Activated CD8-positive, alpha-beta memory T cell treated with anti-CD3 and anti-CD28 coated beads, Interleukin-2, amount 50 U/mL, for 48 hours (primary cell): ENCODE results near the gene SNRPA1.

Source experiments
- DNase-seq: peaks from one replicate; pipeline ENCODE4 v3.0.0-alpha.2; 2020

Gene SNRPA1

DNA sequence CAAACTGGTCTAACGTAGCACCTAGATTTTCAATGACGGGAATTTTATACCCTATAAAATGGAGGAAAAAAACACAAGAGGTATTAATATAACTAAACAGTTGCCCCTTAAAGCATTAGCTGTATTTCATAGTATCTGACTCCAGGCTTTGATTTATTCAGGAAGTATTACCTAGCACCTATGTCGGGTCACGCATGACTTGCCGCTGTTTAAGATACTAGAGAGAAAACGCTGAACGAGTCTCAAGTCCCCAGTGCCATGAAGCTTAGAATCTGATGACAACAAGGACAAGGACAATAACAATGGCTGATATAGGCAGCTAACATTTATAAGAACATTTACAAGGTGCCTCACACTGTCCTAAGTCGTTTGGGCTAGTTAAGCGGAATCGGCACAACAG, 1.9 kb downstream of the SNRPA1 start:
- DNase-seq: no peak

DNA sequence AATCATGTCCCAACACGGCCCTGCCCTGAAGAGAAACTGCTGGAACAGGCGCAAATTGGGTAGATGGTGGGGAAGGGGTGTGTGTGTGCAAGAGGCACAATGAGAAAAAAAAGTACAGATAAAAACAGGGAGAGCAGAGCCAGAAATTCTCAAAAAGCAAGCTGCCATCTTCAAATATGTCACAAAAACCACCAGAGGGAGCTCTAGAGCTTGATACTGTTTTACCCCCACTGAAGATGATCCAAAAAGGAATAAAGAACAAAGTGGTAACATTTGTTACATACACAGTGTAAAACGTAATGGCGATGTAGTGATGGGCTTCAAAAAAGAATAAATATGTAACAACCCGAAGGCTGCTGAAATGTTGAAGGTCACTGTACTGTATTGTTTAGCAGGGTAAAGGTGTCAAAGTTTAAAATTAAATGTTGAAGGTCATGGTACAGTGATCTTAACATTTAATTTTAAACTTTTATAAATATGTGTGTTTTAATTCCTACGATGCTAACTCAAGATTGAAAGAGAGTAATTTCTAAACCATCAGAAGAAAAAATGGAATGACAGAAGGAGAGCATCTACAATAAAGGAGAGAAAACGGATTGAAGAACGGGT, 6.0 kb downstream of the SNRPA1 start:
- peak; percentile 28 for DNase-seq

DNA sequence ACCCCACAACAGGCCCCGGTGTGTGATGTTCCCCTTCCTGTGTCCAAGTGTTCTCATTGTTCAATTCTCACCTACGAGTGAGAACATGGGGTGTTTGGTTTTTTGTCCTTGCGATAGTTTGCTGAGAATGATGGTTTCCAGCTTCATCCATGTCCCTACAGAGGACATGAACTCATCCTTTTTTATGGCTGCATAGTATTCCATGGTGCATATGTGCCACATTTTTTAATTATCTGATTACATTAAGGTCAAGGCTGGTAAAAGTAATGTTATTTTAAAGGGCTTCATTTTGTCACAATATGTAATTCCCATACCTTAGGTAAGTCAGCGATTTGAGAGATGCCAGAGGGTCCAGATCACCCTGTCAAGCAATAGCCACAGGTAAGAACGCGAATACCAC, 7.7 kb downstream of the SNRPA1 start:
- peak; percentile 8 for DNase-seq

DNA sequence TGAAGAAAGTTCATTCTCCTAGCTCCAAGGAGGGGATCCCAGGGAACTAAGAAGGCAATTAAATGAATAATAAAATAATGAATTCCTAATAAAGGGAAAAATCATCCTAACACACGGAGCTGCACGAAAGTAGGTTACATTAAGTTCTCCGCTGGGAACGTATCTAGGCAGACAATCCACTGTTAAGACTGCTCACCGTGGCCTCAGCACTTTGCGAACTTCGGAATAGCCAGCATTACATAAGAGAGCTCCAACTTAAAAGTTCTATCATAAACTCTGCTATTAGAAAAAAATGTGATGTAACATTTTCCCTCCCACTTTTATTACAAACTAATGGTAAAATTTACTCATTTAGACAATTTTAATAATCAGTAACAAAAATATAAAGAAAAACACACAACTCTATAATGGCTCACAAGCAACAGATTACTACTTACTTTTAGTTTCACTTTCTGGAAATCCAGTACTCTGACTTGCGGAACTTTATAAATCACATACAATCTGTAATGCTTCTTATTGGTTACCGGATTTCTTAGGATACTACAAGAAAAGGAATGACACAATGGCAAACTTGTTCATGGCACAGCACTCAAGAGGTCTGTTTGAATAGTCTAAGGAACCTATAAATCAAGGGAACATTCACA, 8.5 kb downstream of the SNRPA1 start:
- DNase-seq: no peak

DNA sequence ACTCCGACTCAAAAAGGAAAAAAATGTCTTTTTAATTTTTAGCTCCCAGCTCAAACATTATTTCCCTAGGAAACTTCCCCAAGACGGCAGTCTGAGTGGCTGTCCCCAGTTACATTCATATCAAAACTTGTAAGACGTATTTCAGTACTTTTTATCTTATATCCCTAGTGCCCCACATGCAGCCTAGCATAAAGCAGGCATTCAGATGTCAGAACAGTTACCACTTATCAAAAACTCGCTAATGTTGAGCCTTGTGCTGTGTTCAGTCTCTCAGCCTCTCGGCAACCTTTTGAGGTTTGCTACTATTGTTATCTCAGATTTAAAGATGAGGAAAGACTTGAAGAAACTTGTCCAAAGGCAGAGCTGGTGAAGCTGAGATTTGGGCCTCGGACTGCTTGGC, 11.1 kb downstream of the SNRPA1 start:
- no peak for DNase-seq

DNA sequence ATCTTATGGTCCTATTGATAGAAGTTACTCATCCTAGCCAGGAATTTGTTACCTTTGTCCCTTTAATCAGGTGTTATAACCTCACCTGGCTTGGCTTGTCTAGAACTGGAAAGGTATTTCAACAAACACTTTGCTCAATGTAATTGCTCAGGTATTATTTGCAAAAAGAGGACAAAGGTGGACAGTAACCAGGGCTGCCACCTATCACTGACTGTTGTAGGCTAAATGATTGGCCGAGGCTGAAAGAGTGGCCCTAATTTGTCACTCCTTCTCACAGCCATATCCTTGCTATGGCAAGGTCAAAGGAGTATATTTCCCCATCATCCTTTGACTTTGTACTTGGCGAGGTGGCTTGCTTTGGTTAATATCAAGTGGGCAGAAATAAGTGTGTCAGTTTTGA, 15.0 kb downstream of the SNRPA1 start:
- DNase-seq: peak; percentile 32

DNA sequence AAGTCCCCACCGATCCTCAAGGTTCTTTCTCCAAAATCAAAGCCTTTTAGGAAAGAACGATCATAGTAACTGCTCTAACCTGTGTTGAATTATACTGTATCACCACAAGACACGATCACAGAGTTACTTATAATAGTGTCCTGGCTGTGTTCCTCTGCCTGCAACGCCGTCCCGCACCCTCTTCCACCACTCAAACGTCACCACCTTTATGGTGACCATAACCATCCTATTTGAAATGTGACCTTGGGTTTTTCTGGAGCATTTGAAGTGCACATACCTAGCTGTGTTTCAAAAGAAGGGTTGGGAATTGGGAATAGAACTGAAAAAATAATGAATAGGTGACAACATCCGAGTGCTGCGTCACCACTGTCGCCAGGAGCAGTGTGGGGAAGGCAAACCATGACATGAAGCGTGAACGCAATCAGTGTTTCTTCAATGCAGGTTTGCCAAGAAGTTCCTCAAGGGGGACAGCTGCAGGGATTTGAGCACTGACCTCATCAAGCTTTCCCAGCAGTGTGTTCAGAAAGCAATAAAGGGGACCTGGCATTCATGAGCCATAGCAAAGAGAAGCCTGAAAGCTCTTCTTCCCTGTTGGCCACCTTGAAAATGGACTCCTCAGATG, 17.0 kb downstream of the SNRPA1 start:
- peak; percentile 45 for DNase-seq

DNA sequence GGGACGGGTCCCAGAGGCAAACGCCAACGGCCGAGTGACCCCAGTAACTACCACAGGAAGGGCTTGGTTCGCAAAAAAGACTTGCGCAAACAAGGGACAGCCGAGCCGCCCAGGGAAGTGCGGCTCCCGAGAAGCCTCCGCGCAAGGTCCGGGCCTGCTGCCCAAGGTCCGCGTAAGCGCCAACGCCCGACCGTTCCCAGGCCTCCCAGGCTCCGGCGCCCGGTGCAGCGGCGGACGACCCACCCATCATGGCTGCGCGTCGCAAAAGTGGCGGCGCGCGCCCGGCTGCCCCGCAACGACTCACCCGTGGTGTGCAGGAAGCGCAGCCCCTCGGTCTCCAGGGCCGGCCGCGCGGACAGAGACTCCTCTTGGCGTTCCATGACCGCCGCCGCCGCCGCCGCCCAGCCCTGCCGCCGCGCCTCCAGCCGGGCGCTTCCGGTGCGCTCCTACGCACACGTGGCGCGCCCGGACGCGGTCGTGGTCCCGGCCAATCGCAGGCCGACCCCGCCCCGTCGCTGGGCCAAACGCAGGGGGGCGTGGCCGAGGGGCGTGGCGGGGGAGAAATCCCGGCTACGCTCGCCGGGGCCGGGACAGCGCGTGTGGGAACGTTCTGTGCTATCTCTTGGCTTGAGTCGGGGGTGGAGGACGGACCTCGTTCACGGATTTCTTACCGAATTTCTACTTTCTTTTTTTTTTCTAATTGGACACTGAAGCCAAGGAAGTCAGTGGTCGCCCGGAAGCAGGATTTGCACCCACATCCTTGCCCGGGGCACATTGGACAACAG, 17.8 kb downstream of the SNRPA1 start, which contains the start of gene SELENOS:
SELENOS (minus strand) TSS at position 448 of the 785 bp plus-strand sequence; CDS start at position 380, 68 bp downstream.
- peak; percentile 96 for DNase-seq

DNA sequence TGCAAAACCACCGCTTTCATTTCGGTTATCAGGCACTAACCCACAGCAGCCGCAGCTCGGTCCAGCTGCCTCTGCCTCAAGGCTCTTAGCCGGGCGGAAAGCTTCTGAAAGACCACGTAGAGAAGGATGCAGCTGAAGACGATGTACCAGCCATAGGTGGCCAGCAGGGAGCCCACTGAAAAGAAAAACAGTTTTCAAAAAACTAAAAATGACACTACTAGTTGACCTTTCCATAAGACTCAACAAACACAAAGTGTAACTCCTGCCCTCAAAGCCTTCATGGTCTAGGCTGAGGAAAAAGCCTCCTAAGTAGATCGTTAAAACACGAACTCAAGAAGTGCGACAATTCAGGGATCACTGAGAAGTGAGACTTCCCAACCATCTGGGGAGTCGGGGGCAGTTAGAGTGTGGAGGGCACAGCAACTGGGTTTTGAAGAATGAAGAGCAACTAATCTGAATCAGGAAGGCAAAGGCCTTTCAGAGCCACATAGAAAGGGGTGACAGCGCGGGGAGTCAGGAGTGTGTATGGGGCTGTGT, 18.5 kb downstream of the SNRPA1 start:
- peak; percentile 59 for DNase-seq

DNA sequence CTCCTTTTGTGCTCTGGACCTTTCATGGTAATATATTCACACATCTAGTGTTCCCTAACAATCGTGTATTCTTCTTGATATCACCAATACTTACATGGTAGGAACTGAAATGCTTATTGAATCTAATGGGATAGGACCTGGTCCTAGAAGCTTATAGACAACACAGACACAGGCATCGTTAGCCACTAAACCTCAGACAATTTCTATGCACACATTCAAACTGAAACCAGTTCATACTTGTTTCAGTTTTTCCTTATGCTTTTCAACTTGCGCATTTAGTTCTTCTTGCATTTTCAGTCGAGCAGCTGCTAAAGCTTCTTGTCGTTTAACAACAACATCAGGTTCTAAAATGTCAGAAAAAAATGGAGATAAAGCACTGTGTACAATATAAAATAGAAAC, 20.0 kb downstream of the SNRPA1 start:
- peak; percentile 18 for DNase-seq

DNA sequence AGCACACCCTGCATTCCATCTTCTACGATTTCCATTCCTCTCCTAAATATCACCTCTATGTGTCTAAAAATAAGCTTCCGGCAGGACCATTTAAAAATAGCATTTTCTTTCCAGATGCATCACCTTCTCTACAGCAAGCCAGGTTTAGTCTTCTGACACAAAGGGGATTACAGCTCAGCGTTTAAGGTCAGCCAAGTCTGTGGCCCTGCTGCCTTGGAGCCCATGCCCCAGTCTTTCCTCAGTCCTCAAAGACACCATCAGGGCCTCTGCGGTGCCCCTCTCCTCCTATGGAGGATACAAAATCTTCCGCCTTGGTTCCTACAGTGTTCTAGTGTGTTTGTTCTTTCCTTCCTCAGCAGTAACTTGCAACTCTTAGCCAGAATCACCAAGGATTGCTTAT, 21.5 kb downstream of the SNRPA1 start:
- DNase-seq: no peak

DNA sequence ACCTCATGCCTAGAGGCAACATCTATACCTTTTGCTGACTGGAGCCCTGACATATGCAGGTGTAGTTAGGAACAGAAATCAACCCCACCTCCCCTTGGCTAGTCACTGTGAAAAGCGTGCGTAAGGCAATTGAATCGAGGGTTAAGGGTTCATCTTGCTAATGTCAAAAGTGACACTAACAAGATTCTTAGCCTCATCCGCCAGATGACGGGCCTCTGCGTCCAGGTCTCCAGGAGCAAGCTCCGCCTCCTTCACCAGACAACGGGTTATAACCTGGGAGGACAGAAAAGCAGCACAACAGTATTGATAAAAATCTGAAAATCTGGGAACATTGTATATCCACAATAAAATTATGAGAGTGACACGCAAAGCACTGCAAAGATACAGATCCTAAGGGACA, 22.5 kb downstream of the SNRPA1 start:
- peak; percentile 25 for DNase-seq

DNA sequence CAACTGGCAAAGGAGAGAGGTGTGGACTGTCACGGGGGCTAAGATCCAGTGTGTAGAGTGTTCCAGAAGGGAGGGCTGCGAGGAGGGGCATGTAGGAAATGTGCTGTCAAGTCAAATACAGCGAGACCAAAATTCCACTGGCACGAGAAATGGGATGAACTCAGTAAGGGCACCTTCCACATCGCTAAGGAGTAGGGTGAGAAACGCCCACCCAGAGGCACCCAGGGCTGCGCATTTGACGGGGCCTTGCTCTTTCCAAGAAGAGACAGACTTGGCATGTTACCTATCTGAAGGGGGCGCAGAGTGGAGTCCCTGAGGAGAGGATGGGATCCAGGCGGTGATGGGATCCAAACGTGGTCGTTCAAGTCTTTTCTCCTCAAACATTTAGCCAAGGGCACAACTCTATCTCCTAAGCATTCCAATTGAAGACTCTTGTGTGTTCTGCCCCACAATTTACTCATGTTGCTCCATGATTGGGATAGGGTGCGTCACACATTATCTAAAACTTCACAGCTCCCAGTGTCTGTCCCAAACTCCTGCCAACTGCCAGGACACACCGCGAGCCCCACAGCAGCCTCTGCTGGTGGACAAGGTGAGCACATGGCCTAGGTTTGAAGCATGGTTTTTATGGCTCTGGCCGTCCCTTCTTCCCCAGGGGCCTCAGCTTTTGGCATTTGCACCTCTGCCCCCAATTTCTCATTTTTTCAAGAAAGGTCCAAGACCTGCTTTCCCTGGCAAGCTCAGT, 25.4 kb downstream of the SNRPA1 start:
- no peak for DNase-seq

DNA sequence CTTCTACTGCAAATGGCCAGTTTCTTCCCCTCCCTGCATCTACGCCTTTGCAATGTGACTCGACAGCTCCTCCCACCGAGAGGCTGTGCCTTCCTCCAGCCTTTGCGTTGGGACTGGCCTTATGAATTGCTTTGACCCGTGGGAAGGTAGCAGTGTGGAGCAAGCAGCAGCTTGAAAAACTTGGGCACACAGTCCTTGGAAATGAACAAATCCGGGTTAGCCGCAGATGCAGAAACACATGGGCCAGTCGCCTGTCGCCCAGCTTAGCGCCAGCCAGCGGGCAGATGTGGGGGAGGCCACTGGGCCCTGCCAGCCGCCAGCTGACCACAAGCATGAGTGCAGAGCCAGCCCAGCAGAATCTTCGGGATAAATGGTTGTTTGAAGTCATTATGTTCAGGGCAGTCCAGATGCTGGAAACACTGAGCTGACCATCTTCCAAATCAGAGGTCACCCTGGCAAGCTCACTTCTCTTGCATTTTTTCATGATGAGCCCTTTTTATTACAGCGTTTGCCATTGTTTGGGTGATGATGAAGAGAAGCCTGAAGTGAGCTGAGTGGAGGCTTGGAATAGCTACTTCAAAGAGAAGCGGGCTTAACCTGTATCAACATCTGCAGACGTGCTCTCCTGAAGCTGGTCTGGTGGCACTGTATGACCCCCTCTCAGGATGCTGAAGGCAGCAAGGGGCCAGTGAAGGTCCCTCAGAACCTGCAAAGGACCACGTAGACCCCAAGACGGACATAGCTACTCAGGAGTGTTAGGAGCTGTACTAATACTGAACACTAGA, 27.5 kb downstream of the SNRPA1 start:
- no peak for DNase-seq

DNA sequence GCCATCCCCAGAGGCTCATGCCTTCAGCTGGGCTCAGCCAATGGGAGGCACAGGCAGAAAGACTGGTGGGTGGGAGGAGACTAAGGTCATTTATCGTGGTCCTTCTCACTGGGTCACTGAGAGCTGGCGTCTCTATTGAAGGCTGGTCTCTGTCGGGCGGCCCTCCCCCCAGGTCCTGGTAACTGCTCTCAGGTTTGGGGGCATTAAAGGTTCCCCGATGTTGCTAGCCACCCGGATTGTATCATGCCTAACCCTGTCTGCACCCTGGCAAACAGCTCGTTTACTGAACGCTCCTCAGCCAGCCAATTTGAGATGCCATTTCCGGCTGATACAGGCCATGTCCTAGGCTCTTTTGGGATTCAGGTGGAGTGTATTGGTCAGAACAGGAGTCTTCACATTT, 28.3 kb downstream of the SNRPA1 start:
- DNase-seq: no peak

DNA sequence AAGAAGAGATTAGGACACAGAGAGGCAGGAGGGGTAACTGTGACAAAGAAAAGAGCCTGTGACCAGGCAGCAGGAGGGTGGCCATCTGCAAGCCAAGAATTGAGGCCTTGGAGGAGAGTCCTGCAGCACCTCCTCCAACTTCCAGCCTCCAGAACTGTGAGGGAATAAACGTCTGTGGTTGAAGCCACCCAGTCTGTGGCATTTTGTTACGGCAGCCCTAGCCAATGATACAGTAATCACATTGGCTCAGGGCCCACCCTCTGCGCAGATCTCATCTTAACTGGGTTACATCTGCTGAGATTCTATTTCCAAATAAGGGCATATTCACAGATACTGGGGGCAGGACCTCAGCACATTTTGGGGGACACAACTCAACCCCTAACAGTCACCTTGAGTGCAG, 29.0 kb downstream of the SNRPA1 start:
- no peak for DNase-seq

DNA sequence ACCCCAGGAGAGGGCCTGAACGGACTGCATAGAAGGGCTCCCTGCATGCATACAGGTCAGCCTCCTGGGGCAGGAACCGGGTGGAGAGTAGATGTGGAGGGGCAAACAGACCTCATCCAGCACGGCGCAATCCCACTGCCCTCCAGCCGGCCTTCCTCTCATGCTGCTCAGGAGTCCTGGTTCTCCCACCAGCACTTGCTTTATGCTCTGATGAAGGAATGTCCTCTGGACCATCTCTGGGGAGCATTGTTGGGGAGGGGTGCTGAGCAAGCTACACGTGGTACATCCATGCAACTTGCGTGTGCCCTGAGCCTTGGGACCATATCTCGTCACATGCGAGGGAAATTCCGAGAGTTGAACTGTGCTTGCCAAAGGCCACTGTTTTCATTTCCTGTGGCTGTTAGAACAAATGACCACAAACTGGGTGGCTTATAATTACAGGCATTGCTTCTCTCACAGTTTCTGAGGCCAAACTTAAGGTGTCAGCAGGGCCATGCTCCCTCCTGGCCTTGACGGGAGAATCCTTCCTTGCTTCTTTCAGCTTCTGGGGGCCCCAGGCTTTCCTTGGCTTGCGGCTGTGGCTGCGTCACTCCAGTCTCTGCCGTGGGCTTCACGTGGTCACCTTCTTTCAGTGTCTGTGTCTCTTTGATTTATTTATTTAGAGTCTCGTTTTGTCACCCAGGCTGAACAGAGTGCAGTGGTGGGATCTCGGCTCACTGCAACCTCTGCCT, 30.0 kb downstream of the SNRPA1 start:
- DNase-seq: no peak

DNA sequence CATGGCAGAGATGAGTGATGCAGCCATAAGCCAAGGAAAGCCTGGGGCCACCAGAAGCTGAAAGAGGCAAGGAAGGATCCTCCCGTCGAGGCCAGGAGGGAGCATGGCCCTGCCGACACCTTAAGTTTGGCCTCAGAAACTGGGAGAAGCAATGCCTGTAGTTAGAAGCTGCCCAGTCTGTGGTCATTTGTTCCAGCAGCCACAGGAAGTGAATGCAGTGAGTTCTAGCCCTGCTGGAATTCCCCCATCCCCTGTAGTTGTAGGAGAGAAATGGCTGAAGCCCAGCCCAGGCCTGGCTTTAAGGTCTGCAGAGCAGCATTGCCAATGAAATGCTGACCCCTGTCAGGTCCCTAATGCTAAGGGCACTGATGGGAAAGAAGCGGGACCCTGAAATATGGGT, 31.0 kb downstream of the SNRPA1 start:
- no peak for DNase-seq

DNA sequence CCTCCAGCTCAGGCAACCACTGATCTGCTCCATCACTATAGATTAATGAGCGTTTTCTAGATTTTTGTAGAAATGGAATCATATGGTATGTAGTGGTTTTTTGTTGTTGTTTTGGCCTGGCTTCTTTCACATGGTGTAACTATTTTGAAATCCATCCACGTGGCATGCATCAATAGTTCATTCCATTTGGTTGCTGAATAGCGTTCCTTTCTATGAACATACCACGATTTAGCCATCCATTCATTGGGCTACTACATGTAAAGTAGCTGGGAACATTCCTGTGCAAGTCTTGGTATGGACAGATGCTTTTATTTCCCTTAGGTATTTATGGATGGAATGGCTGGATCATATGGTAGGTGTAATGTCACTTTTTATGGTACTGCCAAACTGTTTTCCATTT, 32.5 kb downstream of the SNRPA1 start:
- no peak for DNase-seq

DNA sequence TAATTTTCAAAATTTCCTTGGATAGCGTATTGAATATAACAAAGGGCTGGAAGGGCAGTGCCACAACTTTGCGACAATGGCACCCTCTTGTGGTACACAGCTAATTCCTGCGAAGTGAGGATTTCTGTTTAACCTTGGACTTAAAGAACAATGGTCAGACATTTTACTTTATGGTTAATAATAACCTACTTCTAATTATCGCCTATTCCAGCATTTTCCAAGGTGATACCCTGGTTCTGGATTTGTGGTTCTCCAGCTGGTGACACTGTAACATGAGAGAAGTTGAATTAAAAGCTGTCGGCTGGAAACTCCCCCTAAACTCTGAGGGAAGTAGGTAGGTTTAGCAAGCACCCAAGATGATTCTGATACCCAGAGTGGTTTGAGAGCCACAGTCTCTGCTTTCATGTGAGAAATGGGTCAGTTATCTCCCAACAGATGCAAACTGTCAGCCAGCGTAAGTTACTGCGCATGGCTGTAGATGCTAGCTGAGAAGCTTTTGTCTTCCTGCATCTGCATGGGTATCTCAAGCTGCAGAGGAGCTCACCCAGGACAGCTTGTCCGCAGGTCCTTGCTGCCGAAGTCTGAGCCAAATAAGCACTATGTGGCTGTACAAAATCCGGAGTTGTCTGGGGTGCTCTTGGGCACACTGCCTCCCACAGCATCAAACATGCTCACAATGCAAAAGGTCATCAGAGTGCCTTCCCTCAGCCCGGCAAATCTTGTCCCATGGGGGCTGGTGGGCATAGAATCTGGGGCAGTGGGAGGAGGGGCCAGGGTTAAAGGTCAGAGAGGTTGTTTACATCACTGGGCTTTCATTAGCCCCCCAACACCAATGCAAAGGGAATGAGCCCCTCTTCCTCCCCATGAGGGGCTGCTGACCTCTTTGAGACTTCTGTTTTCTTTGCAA, 36.6 kb downstream of the SNRPA1 start:
- no peak for DNase-seq
